Measurements from ENCODE around the gene UHRF2.
"Not testable (repeated sequence)": the region's sequence is repeated elsewhere in the genome, so short reads cannot be mapped to it uniquely, and the experiment has no call there.

The UHRF2 gene

GRCh38 chr9:6428940-6429889 lies 16.2 kb downstream of the UHRF2 start:
- no peak for DNase-seq (ENCODE audit: low read depth, low spot score)

GRCh38 chr9:6431038-6431437 lies 18.0 kb downstream of the UHRF2 start:
- DNase-seq (ENCODE audit: low read depth, low spot score), result no peak

DNA sequence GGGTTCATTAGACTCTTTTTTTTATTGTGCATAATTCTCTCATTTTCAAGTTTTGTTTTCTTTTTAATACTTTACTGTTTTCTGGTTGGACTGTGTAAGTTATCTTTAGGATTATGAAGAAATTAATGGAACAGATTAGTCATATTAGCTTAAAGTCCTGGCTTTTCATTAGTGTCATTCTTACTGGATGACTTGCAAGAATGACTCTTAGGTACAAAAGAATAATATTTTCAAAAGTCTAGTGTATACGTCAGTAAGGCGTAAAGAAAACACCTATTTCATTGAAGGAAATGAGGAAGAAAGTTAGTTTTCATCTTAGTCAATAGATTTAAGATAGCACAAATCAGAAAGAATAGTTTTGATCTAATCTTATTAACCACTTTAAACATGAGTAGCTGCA lies 20.4 kb downstream of the UHRF2 start:
- DNase-seq (ENCODE audit: low read depth, low spot score), result no peak

DNA sequence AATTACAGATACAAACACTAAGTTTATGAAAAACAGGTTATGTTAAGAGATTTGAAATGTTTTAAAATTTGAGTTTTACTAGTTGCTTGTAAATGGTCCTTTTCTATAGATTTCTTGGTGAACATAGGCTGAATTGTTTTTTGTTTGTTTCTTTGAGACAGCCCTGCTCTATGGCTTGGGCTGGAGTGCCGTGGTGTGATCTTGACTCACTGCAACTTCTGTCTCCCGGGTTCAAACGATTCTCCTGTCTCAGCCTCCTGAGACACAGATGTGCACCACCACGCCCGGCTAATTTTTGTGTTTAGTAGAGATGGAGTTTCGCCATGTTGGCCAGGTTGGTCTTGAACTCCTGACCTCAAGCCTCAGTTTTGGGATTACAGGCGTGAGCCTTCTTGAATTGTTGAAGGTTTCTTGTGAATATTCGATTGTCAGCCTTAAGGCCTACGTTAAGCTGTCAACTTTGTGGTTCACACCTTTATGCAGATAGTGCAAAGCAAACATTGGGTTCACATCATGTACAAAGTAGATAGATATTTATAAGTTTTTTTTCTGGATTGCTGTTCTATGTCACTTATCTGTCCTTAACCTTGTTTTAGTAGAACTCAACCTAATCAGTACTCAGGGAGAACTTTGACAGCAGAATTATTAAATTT lies 26.2 kb downstream of the UHRF2 start:
- no peak for DNase-seq (ENCODE audit: low read depth, low spot score)

DNA sequence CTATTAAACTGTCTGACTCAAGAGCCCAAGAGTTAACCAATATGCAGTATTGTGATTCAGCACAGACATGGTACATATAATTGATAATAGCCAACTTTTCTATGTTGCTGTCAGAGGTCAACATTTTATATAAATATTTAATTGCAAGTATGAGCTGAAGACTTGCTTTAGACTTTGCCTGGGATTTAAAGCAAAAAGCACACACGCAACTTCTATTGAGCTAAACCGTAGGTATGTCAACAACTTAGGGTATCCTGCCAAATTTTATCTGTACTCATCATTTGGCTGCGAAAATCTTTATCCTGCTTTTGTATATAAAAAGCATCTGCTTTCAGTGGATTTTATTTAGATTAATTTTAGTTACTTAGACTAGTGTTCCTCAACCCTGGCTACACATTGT lies 27.4 kb downstream of the UHRF2 start:
- no peak for DNase-seq (ENCODE audit: low read depth, low spot score)

GRCh38 chr9:6441269-6441668 lies 28.3 kb downstream of the UHRF2 start:
- DNase-seq (ENCODE audit: low read depth, low spot score), result no peak

DNA sequence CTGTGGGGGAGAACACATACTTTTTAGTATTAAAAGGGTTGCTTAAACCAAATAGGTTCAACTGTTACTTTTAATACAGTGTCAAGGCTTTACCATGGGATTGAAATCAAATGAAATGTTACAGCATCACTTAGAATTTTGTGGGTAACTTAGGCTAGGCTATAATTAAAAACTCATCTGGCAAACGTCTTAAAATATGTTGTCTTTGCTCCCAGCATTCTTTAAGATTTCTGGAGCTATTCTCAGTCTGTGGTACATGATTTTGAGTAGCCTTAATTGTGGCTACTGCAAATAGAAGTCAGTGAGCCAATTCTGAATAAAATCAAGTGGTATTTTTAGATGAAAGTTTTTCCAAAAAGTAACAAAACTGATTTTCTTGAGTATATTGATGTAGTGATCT lies 30.7 kb downstream of the UHRF2 start:
- DNase-seq (ENCODE audit: low read depth, low spot score), result no peak

DNA sequence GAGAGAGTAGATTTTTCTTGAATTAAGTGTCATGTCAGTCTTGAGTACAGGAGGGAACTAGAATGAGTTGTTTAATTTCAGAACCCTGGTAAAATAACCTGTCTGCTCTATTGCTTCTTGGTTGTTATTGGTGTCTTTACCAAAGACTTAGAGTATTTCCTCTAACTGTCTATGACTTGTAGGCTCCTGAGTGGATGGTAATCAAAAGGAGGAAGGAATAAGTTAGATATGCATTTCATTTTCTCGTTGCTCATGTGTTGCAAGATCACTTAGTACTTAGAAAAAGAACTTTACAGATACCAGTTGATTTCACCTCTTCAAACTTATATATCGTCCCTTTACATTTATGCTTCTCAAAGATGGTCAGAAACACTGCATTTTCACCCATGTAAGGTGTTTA lies 31.1 kb downstream of the UHRF2 start:
- no peak for DNase-seq (ENCODE audit: low read depth, low spot score)

DNA sequence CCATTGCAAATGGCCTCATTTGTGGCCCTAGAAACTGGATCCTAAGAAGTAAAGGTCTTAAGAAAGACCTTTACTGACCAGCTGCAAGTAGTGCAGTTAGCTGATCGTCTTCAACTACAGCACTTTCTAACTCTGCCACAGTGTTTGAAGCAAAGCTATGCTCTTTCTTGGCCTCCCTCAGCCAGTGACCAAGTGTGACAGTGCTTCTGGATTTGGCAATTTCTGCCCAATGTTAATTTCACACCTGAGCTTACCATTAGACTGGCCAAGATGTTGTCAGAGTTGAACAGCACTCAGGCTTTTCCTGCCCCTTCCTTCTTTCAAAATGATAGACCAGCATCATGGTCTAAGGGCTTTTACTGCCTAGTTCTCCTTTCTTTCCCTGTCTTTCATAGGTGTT lies 36.1 kb downstream of the UHRF2 start:
- DNase-seq (ENCODE audit: low read depth, low spot score), result no peak

DNA sequence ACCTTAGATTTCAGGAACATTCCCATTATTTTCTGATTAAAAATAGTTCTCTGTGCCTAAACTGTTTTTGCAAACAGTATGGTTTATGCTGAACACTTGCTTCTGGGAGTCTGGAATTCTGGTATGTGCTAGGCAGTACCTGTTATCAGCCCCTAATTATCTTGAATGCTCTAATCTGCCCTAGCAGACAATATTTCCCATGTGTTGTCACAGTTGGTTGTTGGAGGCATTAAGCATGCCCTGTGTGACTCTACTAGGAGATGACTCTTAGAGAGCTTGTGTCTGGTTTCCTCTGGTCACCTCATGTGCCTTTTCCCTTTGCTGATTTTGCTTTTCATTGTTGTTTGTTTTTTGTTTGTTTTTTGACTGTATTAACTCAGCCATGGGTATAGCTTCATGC lies 36.6 kb downstream of the UHRF2 start:
- no peak for DNase-seq (ENCODE audit: low read depth, low spot score)

DNA sequence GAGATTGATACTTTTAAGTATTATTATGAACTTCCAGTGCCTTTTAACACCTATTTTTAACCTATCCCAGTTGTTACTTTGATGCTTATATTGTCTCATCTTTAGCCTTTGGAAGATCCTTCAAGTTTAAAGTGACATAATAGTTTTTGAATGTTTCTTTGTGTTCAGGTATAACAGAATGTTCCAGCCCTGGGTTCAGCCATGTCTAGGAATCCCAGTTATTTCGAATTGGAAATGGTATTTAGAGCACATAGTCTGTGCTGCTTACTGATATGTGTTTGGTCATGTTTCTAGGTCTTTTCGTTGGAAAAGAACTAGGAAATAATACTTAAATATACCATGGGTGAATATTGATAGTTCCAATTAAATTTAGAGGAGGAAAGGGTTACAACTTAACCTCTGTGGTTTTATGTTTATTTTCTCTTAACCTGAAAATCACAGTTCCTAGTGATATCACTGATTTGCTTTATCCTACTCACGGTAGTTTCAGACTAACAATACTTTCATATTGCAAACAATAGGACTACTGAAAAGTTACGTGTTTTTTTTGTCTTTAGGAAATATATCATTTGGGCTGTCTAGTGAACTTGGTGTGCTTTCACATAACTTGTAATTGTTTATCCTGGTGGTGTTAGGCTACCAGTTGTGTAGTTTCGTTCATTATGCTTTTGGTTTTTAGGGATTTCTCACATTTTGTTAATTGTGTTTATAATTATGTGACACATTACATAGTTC lies 37.8 kb downstream of the UHRF2 start:
- no peak for DNase-seq (ENCODE audit: low read depth, low spot score)

- DNase-seq (ENCODE audit: low read depth, low spot score), result not testable (repeated sequence)
Observed at GRCh38 chr9:6455292-6455691, 42.3 kb downstream of the UHRF2 start.

GRCh38 chr9:6458704-6459103 lies 45.7 kb downstream of the UHRF2 start:
- not testable (repeated sequence) for DNase-seq (ENCODE audit: low read depth, low spot score)

- no peak for DNase-seq (ENCODE audit: low read depth, low spot score)
Observed at GRCh38 chr9:6459718-6460117, 46.7 kb downstream of the UHRF2 start.

DNA sequence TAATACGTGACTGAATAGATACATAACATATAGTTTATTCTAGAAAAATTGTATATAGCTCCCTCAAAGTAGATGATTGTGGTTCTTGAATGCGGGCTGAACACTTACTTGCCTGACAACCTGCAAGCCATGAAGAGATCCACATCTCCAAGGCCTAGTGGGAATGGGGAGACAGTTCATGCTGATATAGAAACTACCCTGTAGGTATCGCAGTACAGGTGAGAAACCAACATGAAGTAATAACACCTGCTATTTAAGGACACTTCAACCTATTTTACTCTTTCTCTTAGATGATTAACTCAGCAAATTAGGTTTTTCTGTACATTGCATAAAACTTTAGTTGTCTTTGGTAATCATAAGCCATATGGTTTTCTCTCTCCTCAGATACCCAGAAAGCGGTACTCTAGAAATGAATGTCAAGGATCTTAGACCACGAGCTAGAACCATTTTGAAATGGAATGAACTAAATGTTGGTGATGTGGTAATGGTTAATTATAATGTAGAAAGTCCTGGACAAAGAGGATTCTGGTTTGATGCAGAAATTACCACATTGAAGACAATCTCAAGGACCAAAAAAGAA lies 47.3 kb downstream of the UHRF2 start:
- no peak for DNase-seq (ENCODE audit: low read depth, low spot score)

GRCh38 chr9:6461619-6462018 lies 48.6 kb downstream of the UHRF2 start:
- no peak for DNase-seq (ENCODE audit: low read depth, low spot score)

DNA sequence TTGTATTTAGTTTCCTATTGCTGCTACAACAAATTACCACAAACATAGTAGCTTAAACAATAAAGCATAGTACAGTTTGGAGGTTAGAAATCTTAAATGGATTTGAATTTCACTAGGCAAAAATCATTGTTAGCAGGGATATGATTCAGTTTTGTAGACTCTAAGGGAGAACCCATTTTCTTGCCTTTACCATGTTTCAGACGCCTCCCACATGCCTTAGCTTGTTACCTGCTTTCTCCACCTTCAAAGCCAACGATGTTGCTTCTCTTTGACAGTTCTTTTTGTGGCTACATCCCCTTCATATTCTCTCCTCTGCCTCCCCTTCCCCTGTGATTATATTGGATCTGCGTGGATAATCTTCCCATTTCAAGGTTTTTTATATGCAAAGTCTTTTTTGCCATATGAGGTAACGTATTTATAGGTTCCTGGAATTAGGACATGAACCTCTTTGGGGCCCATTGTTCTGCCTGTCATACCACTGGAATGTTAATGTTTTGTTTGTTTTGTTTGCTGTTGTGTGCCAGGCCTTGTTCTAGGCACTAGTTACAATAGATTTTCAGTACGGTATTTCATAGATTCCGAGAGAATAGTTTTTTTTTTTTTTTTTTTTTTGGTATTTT lies 54.1 kb downstream of the UHRF2 start:
- no peak for DNase-seq (ENCODE audit: low read depth, low spot score)

DNA sequence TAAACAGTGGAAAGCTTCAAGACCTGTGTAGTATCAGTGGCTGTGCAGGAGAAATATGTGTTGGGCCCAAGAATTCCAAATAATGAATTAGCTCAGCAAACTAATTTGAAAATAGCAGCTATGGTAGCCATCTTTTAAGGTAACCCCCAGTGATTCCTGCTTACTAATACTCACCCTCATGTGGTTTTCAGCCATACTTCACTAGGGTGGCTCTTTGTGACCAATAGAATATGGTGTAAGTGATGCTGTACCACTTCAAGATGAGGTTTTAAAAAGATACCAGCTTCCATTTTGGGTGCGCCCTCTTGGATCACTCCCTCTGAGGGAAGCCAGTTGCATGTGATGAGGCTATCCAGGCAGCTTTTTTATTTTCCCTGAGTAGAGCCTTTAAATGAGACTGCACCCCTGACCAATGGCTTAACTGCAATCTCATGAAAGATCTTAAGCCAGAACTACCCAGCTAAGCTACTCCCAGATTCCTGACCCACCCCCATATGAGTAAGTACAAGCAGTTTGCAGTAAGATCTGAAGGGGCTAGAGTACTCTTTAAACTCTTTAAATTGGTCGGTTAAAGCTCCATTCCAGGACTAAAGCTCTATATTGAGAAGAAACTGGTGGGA lies 58.3 kb downstream of the UHRF2 start:
- DNase-seq (ENCODE audit: low read depth, low spot score), result no peak

DNA sequence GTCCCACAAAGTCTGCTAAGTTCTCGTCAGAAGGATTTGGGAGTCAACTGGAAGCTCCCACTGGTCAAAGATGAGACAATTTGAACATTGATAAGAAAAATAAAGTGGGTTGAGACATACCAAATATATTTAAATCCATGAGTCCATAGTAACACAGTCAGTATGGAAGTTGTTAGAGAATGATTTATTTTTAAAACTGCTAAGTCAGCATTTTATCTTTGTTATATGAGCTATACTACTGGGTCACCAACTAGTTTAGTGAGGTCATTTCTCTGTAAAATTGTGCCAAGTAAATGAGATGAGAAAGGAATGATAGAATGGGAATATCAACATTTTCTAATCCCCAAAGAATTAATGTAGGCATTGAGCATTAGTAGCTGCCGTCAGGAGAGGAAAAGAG lies 60.2 kb downstream of the UHRF2 start:
- no peak for DNase-seq (ENCODE audit: low read depth, low spot score)

GRCh38 chr9:6479959-6480358 lies 67.0 kb downstream of the UHRF2 start:
- DNase-seq (ENCODE audit: low read depth, low spot score), result no peak

DNA sequence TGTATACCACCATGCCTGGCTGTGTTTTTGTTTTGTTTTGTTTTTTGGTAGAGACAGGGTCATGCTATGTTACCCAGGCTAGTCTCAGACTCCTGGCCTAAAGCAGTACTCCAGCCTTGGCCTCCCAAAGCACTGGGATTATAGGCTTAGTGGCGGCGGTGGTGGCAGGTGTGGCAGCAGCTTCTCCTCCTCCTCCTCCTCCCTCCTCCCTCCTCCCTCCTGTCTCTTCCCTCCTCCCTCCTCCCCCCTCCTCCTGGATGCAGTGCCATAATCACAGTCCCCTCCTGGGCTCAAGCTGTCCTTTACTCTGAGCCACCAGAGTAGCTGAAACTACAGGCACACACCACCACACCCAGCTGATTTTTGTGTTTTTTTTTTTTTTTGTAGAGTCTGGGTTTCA lies 71.2 kb downstream of the UHRF2 start:
- no peak for DNase-seq (ENCODE audit: low read depth, low spot score)

Measured in activated naive CD8-positive, alpha-beta T cell treated with anti-CD3 and anti-CD28 coated beads, Interleukin-2, amount 50 U/mL, for 16 hours (primary cell).